Fibroblast of villous mesenchyme (primary cell): Measurements from ENCODE around the gene ITGA6. TPM values are rescaled to one million over a fixed set of nuclear protein-coding genes. Genes with fewer than 3 reads are reported as not detected.

ENCODE experiments used
- DNase-seq: peaks from one replicate; pipeline ENCODE4 v3.0.0-alpha.2; 2010; ENCODE audit warnings: low read depth
- H3K4me3 ChIP-seq: 2 replicates; pipeline ENCODE4 v1.5.1; 2011; ENCODE audit warnings: low read depth, mild to moderate bottlenecking, low read length
- total RNA-seq: library from RNA; depleted of rRNA; stranded (reverse); fragments of >200 nt; gene quantifications from 2 replicates; pipeline ENCODE4 v1.2.3, GENCODE V29; 2012
- TF ChIP-seq, protein P1 (sequence below): IDR thresholded peaks from 2 replicates; pipeline ENCODE4 v1.5.1; 2012; ENCODE audit warnings: low read depth, mild to moderate bottlenecking, low read length; ENCODE audit not compliant: insufficient read depth

The ITGA6 gene
- total RNA-seq, 1 donor = 131 TPM

DNA sequence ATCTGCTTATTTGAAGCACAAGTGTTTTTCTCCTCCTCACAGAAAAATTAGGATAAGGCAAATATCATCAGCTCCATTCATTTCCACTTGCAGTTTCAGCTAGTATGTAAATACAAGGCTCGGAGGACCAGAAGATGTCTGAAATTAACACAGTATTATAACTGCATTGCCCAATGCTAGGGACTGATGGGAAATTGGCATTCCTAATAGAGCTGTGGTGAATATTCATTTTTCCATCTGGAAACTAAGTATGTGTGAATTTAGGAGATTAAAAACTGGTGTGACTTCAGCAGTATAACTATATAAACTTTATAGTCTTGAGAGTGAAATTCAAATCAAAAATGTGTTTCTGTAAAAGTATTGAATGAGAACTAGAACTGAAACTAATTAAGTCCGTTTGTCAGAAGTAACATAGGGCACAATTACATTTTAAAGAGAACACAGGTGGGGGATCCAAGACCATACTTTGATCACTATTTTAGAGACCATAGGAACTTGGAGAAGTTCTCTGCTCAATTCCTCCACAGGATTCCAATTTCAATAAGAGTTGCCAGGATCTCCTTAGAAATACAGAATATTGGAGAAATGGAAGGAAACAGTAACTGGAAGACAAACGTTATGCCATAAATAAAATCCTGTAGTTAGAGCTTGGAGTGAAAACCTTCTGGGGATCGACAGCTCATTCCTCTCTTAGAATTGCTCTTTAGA lies 12.1 kb upstream of the ITGA6 start:
- TF ChIP-seq, protein P1, sequence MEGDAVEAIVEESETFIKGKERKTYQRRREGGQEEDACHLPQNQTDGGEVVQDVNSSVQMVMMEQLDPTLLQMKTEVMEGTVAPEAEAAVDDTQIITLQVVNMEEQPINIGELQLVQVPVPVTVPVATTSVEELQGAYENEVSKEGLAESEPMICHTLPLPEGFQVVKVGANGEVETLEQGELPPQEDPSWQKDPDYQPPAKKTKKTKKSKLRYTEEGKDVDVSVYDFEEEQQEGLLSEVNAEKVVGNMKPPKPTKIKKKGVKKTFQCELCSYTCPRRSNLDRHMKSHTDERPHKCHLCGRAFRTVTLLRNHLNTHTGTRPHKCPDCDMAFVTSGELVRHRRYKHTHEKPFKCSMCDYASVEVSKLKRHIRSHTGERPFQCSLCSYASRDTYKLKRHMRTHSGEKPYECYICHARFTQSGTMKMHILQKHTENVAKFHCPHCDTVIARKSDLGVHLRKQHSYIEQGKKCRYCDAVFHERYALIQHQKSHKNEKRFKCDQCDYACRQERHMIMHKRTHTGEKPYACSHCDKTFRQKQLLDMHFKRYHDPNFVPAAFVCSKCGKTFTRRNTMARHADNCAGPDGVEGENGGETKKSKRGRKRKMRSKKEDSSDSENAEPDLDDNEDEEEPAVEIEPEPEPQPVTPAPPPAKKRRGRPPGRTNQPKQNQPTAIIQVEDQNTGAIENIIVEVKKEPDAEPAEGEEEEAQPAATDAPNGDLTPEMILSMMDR = no peak
- no peak for DNase-seq

DNA sequence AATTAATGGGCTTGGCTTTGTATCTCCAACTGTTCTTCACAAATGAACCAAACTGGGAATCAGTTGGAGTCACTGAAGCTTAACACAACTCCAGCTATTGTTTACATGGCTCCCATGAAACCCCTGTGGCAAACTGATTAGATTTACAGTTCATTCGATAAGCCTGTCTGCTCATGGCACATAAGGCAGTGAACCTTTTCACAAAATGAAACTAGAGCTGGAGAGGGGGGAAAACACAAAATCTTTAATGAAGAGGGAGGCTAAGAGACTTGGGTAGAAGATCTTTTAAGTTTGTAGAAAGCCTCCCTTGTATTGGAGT lies 11.6 kb upstream of the ITGA6 start:
- H3K4me3 ChIP-seq = no peak overlapping the region
- TF ChIP-seq, protein P1 = no peak
- no peak for DNase-seq

More for the DNA sequence above, 12.1 kb upstream of the ITGA6 start:
- H3K4me3 ChIP-seq = no peak overlapping the region

DNA sequence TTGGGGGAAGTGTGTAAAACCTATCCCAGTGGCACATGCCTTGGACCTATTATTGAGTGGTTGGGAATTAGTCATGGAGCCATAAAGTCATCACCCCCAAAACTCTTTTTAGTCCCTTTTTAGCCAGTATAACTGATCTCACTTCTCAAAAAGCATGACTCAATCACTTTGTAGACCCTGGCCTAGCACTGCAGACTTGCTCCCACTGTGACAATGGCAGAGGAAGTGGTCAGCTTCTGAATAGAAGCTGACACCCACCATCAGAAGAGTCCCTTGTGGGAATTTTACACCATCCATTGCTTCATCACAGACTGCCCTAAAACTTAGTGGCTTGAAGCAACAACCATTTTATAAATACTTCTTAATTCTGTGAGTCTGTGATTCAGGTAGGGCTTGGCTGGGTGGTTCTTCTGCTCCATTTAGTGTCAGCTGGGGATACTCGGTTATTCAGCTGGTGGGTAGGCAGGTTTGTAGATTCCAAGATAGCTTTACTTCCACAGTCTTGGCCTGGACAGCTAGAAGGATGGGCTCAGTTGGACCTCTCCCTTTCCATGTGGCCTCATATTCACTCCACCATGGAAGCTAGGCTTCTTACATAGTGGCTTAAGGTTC lies 10.8 kb upstream of the ITGA6 start:
- H3K4me3 ChIP-seq = no peak overlapping the region
- TF ChIP-seq, protein P1 = no peak
- DNase-seq = no peak

DNA sequence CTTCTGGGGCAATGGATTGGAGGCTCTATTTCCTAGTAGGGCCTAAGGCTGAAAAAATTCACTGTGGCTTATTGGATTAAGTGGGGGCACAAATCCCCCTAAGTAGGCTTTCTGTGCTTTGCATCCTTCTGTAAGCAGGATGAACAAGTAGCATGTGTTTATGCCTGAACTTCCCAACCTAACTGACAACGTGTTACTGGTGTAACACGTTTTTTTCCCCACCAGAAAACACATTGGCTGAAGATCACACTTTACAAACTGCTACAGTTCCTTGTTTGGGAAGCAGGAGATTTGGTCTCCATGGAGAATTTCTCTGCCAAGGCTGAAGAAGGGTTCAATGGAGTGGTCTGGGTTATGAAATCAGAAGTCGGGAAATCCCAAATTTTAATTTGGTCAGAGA lies 7.2 kb upstream of the ITGA6 start:
- H3K4me3 ChIP-seq = no peak overlapping the region
- no peak for DNase-seq
- TF ChIP-seq, protein P1 = no peak

DNA sequence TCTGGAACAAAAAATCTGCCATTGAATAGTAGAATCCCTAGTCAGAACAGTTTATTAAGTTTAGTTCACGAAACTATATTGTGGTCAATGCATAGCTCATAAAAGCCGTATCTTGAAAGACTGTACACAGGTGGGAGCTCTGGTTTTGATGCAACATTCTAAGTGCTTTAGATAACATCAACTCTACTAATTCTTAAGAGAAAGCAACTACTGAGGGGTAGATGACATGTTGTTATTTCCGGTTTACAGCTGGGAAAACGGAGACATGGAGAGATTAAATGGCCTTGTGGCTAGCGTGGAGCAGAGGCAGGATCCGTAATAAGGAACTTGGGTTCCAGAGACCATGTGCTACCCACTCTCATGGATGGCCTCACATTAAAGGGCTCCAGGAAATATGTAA lies 4.2 kb upstream of the ITGA6 start:
- H3K4me3 ChIP-seq = no peak overlapping the region
- TF ChIP-seq, protein P1 = no peak
- DNase-seq = no peak

DNA sequence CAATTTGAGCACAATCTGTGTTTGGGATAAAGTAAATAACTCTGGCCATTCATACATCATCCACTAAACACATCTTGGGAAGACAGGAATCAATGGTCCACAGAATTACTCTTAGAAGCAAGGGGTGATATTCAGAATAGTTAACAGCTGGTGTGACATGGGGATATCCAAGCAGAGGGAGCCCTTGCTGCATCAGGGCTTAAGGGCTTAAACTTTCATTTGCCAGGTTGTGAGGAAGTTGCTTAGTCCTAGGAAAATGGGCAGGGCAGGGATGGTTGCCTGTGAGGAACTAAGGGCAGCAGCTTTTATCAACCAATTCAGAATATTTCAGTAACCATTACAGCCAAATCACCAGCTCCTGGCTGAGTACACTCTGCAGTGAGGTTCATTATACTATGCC lies 2.0 kb upstream of the ITGA6 start:
- no peak overlapping the region for H3K4me3 ChIP-seq
- TF ChIP-seq, protein P1 = no peak
- DNase-seq = no peak

DNA sequence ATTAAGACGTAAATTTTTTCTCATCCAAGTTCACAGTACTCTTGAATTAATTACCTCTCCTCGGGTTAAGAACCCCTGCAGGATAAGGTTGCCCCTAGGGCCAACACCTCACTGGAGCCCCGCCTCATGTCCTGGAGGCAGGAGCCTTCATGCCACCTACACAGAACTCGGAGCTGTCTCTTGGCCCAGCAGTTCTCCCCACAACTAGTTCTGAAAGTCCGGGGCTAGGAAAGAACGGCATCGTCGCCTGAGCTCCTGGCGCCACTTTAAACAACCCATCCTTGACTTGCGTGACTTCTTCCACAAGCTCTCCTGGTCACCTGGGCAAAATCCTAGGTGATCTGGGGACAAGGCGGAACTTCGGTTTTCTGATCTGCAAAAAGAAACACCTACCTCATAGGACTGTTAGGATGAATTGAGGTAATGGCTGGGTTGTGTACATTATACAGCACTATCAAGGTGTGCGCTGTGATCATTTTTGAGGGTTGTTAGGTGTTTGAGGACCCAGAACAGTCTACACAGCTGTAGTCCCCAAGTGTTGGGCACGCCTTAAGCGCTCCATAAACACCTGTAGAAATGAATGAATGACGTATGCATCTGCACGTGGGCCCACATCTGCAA lies 641 bp upstream of the ITGA6 start:
- TF ChIP-seq, protein P1 = no peak
- no peak for DNase-seq
- H3K4me3 ChIP-seq = peak overlapping the region; percentile 68
